Measurements from ENCODE around the gene TOP2B.

DNA sequence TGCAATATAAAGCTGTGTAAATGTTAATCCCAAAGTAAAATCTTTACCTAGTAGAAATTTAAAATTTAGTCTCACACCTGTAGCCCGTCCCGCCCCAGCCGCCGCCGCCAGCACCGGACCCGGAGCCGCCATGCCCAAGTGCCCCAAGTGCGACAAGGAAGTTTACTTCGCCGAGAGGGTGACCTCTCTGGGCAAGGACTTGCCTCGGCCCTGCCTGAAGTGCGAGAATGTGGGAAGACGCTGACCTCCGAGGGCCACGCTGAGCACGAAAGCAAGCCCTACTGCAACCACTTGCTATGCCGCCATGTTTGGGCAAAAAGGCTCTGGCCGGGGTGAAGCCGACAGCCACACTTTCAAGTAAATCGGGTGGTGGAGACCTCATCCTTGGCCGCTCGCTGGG is 22.1 kb upstream of the TOP2B start:
- TF ChIP-seq CTCF (tag by site-specific recombination; IDR thresholded peaks at IDR 0.05) = no peak
- TF ChIP-seq KLF9 (tag by site-specific recombination; IDR thresholded peaks at IDR 0.05; ENCODE audit: low read depth) = no peak
- TF ChIP-seq, protein P1, sequence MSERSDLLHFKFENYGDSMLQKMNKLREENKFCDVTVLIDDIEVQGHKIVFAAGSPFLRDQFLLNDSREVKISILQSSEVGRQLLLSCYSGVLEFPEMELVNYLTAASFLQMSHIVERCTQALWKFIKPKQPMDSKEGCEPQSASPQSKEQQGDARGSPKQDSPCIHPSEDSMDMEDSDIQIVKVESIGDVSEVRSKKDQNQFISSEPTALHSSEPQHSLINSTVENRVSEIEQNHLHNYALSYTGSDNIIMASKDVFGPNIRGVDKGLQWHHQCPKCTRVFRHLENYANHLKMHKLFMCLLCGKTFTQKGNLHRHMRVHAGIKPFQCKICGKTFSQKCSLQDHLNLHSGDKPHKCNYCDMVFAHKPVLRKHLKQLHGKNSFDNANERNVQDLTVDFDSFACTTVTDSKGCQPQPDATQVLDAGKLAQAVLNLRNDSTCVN (tag by site-specific recombination; optimal IDR thresholded peaks at IDR 0.05) = no peak
- TF ChIP-seq YY1 (tag by site-specific recombination; IDR thresholded peaks at IDR 0.05) = no peak

All from HEK293 (cell line).